Cerebellar nuclear complex (tissue), 1 donor: ENCODE results near the gene PLIN4.
"Not testable (repeated sequence)": the region's sequence is repeated elsewhere in the genome, so short reads cannot be mapped to it uniquely, and the experiment has no call there.

Experiments used
- DNase-seq, 2 experiments: peaks; one replicate each; lab custom pipeline; 2025; lab: John Stamatoyannopoulos, UW

The PLIN4 gene

GRCh38 chr19:4543842-4544647 is 25.8 kb upstream of the PLIN4 start:
- no peak for DNase-seq

DNA sequence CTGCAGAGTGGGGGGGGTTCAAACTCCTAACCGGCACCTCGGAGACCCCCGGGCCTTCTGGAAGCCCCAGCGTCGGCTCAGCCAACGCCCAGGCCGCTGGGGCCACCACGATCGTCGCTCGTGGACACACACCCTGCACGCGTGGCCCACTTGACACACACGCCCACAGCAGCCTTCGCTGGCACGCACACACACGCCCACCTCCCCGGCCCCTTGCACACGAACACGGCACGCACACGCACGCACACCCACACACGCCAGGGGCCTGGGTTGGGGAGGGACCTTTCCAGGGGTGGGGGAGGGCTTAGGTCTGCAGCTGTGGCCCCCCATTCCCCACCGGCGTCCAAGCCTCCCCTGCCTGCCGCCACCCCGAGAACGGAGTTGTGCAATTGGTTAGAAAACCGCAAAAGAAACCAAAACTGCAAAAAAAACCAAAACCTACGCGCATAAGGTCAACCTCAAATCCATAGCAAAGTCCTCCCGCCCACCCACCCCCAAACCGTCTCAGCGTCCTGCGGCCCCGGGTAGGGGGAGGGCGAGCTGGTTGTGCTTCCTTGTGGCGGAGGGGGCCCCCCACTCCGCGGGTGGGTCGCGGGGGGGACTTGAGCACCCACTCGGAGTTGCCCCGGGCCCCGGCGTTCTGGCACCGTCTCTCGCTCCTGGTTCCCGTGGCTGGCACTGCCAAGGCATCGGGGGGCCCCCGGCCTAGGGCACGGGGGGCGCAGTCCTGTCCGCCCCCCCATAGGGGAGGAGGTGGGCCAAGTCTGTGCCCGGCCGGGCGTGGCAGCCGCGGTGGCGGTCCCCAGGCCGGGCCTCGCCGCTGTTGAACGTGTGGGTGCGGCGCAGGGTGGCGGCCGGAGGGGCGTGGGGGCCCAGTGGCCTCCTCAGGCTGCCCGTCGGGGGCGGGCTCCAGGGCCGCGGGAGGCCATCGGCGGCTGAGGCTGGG is 24.9 kb upstream of the PLIN4 start:
- DNase-seq: no peak

- DNase-seq: not testable (repeated sequence)
Measured at GRCh38 chr19:4541806-4542145, 23.5 kb upstream of the PLIN4 start.

DNA sequence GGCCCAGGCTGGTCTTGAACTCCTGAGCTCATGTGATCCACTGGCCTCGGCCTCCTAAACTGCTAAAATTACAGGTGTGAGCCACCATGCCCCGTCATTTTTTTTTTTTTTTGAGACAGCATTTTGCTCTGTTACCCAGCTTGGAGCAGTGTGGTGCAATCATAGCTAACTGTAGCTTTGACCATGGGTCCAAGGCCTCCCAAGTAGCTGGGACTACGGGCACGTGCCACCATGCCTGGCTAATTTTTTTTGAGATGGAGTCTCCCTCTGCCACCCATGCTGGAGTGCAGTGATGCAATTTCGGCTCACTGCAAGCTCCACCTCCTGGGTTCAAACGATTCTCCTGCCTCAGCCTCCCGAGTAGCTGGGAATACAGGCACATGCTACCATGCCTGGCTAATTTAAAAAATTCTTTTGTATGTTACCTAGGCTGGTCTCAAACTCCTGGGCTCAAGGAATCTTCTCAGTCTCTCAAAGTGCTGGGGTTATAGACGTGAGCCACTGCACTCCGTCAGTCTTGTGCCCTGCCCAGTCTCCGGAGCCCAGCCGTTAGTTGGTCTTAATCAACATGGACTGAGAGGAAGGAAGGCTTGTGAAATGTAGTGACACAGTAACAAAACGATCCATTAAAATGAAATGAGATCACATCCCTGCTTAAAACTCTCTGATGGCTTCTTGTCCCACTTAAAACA is 23.0 kb upstream of the PLIN4 start:
- DNase-seq: no peak

- no peak for DNase-seq
Measured at GRCh38 chr19:4539693-4540581, 21.7 kb upstream of the PLIN4 start, which contains the start of gene LRG1. Gene LRG1 (minus strand): TSS chr19:4540036. CDS start chr19:4540013, 23 bp downstream.

GRCh38 chr19:4539169-4539692 is 20.9 kb upstream of the PLIN4 start:
- DNase-seq: no peak

- DNase-seq: no peak
Measured at GRCh38 chr19:4538601-4538954, 20.3 kb upstream of the PLIN4 start.

DNA sequence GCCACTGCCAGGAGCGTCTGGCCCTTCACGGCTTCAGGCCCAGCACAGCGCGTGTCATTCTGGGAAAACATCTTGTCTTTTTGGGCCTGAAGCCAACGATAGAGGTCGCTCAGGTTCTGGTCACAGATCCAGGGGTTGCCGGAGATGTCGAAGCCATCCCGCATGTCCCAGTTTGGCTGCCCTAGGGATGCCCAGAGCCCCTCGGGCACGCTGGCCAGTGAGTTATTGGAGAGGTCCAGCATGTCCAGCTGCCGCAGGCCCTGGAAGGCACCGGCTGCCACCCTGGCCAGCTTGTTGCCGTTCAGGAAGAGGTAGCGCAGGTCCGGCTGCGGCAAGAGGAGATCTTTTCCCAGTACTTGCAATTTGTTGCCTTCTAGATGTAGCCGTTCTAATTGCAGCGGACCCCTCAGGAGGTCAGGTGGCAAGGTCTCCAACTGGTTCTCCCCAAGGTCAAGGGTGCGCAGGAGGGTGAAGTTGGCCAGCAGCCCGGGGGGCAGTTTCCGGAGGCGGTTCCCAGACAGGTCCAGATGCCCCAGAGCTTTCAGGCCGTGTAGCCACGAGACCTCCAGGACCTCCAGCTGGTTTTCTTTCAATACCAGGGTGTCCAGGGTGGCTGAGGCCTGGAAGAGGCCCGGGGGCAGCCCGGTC is 19.8 kb upstream of the PLIN4 start:
- DNase-seq: no peak

DNA sequence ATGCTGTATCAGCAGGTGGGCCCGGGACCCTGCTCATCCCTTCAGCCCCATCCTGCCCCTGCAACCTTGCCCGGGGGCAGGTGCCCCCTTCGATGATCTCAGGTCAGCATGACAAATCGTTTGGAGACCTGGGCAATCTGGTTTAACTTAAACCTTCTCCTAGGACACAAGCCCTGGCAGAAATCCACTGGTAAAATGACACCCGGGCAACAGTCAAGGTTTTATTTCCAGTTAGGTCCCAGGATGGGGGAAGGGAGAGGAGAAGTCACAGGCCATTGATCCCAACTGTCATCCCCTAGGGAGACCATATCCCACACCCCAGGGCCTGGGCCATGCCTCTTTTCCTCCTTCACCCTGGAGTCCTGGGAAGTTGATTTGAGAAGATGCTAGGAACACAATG is 18.5 kb upstream of the PLIN4 start:
- DNase-seq: no peak

- peak in 1 of 2 experiments; percentile 45 for DNase-seq
Measured at GRCh38 chr19:4534836-4535658, 16.8 kb upstream of the PLIN4 start, which contains the start of gene PLIN5. Gene PLIN5 (minus strand): TSS chr19:4535224. CDS start chr19:4534074, 1,150 bp downstream.

- DNase-seq: no peak
Measured at GRCh38 chr19:4533835-4534424, 15.6 kb upstream of the PLIN4 start.

GRCh38 chr19:4533334-4533733 is 15.0 kb upstream of the PLIN4 start:
- no peak for DNase-seq

DNA sequence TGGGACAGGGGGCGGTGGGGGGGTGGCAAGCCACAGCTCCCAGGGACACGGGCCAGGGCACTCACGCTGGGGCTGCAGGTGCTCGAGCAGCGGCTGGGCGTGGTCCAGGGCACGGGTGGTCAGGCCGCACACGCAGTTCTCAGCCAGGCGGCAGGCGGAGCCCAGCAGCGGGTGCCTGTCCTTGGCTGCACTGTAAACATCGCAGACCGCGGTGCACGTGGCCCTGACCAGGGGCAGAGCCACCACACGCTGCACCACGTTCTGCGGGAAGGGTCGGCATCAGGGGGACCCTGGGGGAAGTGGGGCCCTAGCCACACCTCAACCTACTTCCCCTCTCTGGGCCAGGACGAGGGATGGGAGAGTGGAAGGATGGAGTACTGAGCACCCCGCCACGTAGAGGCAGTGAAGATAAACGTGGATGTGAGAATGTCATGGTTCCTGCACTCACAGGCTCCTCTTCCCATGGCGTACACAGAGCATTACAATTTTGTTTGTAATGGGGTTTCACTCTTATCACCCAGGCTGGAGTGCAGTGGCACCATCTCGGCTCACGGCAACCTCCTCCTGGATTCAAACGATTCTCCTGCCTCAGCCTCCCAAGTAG is 13.4 kb upstream of the PLIN4 start:
- no peak for DNase-seq

DNA sequence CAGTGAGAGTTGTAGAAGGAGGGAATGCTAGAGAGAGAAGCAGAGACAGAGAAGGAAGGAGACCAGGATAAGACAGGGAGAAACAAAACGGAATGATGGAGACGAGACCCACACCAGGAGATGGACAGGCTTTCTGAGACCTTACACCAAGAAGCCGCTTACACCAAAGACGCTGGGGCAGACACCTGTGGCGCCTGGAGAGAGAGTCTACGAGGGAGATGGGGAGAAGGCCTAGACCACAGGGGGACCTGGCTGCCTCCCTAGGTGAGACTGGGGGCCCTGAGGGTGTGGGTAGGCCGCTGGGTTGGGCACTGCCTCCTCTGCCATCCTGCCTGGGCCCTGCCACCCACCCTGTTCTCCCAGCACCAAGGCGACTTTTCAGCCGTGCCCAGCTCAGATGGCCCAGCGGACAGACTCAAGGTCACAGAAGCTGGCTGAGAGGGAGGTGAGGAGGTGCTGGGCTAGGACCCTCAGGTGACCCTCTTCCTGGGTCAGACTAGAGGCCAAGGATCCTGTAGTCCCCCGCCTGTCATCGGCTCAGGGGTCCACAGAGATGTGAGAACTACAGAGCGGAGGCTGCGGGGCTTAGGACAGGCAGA is 11.7 kb upstream of the PLIN4 start:
- no peak for DNase-seq

- DNase-seq: no peak
Measured at GRCh38 chr19:4528843-4529242, 10.6 kb upstream of the PLIN4 start.

- not testable (repeated sequence) for DNase-seq
Measured at GRCh38 chr19:4527377-4527776, 9.1 kb upstream of the PLIN4 start.

- DNase-seq: no peak
Measured at GRCh38 chr19:4525563-4526002, 7.3 kb upstream of the PLIN4 start.
